Measurements from ENCODE around the gene EIF4G3. TPM values are rescaled to one million over a fixed set of nuclear protein-coding genes. Genes with fewer than 3 reads are reported as not detected.

EIF4G3 gene
- total RNA-seq, 2 donors from 2014 or later, result 33.4 to 38.5 TPM

DNA sequence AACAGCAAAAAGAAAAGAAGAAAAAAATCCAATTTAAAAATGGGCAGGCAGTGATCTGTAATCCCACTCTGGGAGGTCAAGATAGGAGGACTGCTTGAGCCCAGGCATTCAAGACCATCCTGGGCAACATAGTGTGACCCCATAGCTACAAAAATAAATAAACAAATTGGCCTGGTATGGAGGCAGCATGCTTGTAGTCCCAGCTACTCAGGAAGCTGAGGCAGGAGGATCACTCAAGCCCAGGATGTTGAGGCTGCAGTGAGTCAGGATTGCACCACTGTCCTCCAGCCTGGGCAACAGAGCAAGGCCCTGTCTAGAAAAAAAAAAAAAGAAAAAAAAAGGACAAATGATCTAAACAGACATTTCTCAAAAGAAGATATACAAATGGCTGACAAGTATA, 99.6 kb downstream of the EIF4G3 start:
- H3K27ac ChIP-seq, result no peak overlapping the region
- no peaks in the 10 kb centered on the region for H3K36me3 ChIP-seq
- H3K27me3 ChIP-seq, result no peaks in the 10 kb centered on the region
- no peak for DNase-seq (ENCODE audit: low spot score)
- TF ChIP-seq, protein P1, sequence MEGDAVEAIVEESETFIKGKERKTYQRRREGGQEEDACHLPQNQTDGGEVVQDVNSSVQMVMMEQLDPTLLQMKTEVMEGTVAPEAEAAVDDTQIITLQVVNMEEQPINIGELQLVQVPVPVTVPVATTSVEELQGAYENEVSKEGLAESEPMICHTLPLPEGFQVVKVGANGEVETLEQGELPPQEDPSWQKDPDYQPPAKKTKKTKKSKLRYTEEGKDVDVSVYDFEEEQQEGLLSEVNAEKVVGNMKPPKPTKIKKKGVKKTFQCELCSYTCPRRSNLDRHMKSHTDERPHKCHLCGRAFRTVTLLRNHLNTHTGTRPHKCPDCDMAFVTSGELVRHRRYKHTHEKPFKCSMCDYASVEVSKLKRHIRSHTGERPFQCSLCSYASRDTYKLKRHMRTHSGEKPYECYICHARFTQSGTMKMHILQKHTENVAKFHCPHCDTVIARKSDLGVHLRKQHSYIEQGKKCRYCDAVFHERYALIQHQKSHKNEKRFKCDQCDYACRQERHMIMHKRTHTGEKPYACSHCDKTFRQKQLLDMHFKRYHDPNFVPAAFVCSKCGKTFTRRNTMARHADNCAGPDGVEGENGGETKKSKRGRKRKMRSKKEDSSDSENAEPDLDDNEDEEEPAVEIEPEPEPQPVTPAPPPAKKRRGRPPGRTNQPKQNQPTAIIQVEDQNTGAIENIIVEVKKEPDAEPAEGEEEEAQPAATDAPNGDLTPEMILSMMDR (IDR thresholded peaks at IDR 0.05), result no peak
- peaks cover 0 to 13% of the 10 kb centered on the region in 2 donors for H3K4me1 ChIP-seq
- no peaks in the 10 kb centered on the region for H3K9me3 ChIP-seq
- H3K4me3 ChIP-seq, result no peak overlapping the region

DNA sequence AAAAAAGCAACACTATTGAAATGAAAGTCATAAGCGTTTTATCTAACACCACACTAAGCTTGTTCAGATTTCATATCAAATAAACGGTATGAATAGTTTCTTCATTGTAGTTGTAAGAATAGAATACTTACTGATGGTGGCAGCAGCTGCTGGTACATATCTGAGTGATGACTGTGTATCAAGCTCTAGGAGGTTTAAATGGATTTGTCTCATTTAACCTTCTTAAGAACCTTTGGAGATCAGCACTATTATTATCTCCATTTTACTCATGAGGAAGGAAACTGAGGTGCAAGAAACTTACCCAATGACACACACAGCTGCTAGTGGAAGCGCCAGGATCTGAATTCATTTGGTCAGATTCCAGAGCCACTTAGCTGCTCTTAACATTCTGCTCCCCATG, 104.0 kb downstream of the EIF4G3 start:
- Histone ChIP-seq H3K4me3 (no peak overlapping the region), H3K27ac (no peak overlapping the region), H3K9me3 (no peaks in the 10 kb centered on the region), H3K4me1 (peaks cover 0 to 13% of the 10 kb centered on the region in 2 donors), H3K27me3 (no peaks in the 10 kb centered on the region), H3K36me3 (no peaks in the 10 kb centered on the region)
- no peak for DNase-seq (ENCODE audit: low spot score)
- TF ChIP-seq, protein P1 (IDR thresholded peaks at IDR 0.05), result no peak

DNA sequence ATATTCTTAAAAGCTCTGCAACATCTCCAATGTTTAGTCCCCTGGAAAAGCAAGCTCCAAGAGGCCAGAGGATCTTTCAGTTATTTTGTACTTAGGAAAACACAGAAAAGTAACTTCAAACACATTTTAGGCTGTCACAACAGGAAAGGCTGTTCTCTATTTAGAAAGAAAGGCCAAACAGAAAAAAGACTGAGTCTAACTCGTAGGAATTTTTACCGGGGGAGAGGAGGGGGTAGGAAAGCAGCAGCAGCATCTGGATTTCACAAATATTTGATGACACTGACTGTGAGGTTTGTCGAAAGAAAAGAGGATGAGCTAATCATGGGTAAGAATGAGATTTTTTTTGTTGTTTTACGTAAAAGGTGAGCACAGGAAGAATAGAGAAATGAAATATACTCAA, 107.1 kb downstream of the EIF4G3 start:
- H3K36me3 ChIP-seq, result no peaks in the 10 kb centered on the region
- H3K27ac ChIP-seq, result no peak overlapping the region
- no peaks in the 10 kb centered on the region for H3K27me3 ChIP-seq
- TF ChIP-seq, protein P1 (IDR thresholded peaks at IDR 0.05), result no peak
- no peak for DNase-seq (ENCODE audit: low spot score)
- H3K9me3 ChIP-seq, result no peaks in the 10 kb centered on the region
- no peaks in the 10 kb centered on the region for H3K4me1 ChIP-seq
- H3K4me3 ChIP-seq, result no peak overlapping the region

DNA sequence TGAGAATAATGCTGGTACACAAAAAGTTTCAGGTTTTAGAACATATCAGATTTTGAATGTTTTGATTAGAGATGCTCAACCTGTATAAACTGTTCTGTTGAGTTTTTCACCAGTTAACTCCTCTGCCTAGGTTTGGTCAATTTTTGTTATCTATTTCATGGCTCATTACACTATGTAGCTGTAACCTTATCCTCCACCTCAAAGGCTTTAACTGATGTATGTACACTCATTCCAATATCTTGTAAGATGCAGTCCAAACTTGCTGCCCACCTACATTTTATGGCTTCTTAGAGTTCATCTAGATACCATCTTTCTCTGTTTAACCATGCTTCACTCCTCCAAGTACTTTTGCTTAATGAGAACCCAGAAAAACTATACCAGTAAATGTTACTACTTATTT, 107.8 kb downstream of the EIF4G3 start:
- H3K9me3 ChIP-seq, result no peaks in the 10 kb centered on the region
- no peaks in the 10 kb centered on the region for H3K36me3 ChIP-seq
- no peaks in the 10 kb centered on the region for H3K27me3 ChIP-seq
- DNase-seq (ENCODE audit: low spot score), result no peak
- H3K4me1 ChIP-seq, result no peaks in the 10 kb centered on the region
- no peak overlapping the region for H3K27ac ChIP-seq
- TF ChIP-seq, protein P1 (IDR thresholded peaks at IDR 0.05), result no peak
- no peak overlapping the region for H3K4me3 ChIP-seq

DNA sequence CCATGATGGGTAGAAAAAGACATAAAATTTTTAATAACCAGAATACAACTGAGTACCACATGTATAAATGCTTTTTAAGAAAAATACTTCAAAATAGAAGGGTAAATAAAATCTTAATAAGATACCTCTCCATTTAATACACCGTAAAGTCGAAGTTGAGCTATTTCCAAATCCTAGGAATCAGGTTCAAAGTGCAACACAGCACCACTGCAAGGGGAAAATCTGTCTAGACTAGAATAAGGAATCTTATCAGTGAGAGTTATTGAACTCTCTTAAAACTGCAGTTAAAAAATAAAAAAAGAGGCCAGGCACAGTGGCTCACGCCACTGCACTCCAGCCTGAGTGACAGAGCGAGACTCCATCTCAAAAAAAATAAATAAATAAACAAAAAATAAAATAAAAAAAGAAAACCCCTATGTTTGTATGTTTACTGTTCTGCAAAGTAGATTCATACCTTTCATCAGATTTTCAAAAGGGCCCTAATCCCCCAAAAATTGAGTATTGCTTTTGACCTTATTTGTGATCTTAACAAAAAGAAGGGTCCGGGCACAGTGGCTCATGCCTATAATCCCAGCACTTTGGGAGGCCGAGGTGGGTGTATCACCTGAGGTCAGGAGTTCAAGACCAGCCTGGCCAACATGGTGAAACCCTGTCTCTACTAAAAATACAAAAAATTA, 109.0 kb downstream of the EIF4G3 start:
- H3K36me3 ChIP-seq, result no peaks in the 10 kb centered on the region
- H3K27me3 ChIP-seq, result no peaks in the 10 kb centered on the region
- H3K27ac ChIP-seq, result no peak overlapping the region
- TF ChIP-seq, protein P1 (IDR thresholded peaks at IDR 0.05), result no peak
- no peaks in the 10 kb centered on the region for H3K4me1 ChIP-seq
- no peak for DNase-seq (ENCODE audit: low spot score)
- H3K9me3 ChIP-seq, result no peaks in the 10 kb centered on the region
- no peak overlapping the region for H3K4me3 ChIP-seq

Data from right atrium auricular region (tissue), 2 donors.